ENCODE data around the gene DHX16. TPM values are rescaled to one million over a fixed set of nuclear protein-coding genes. Genes with fewer than 3 reads are reported as not detected.

The DHX16 gene
- total RNA-seq, 1 experiment from 2014 or later = 34.8 TPM

DNA sequence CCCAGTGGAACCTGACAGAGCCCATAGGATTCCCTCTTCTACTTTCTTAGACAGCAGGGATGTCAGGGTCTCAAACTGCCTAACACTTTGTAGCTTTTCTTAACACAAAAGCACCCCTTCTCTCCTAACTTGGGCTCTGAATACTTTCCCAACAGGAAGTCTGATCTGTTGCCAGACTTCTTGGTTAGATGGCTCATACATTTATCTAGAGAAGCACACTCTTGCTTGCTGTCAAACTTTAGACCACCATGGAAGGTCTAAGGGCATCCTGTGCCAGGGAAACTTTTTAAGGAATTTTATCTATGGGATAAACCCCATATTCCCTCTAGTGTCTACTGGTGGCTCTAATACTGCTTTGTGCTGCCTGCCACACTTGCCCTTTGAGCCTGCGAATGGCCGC is 29.1 kb downstream of the DHX16 start:
- Histone ChIP-seq H2BK20ac (ENCODE audit: low read depth, low read length, poor library complexity, severe bottlenecking) (no peak overlapping the region), H3K23me2 (ENCODE audit: insufficient read length, low read depth, low read length, poor library complexity, severe bottlenecking) (peaks cover 8% of the 10 kb centered on the region), H3K79me1 (ENCODE audit: insufficient read depth, low read depth, low read length, poor library complexity, severe bottlenecking) (peaks cover 2% of the 10 kb centered on the region), H3K9me3 (ENCODE audit: control insufficient read depth, low read depth, low read length) (no peaks in the 10 kb centered on the region), H2AFZ (ENCODE audit: low read length) (no peak overlapping the region), H3T11ph (ENCODE audit: low read length) (no peak overlapping the region), H3K27me3 (ENCODE audit: insufficient read depth, low read length) (no peaks in the 10 kb centered on the region), H3K9ac (ENCODE audit: extremely low read depth, insufficient read length, low read length) (no peak overlapping the region), H2AK5ac (ENCODE audit: insufficient read length, low read length) (no peak overlapping the region), H3K23ac (ENCODE audit: insufficient read length, low read depth, low read length) (no peak overlapping the region), H4K20me1 (ENCODE audit: control insufficient read depth, insufficient read depth, insufficient read length) (no peaks in the 10 kb centered on the region), H3K18ac (ENCODE audit: insufficient read length, low read depth, low read length) (no peak overlapping the region), H2BK15ac (ENCODE audit: low read depth, low read length) (no peak overlapping the region), H3K79me2 (ENCODE audit: insufficient read depth, low read length) (no peaks in the 10 kb centered on the region), H2BK5ac (ENCODE audit: insufficient read length, low read length) (no peak overlapping the region), H3K27ac (ENCODE audit: insufficient read length, low read depth, low read length) (no peak overlapping the region), H2BK12ac (ENCODE audit: insufficient read length, low read depth, low read length) (no peak overlapping the region), H3K4me1 (ENCODE audit: insufficient read depth, low read length) (no peaks in the 10 kb centered on the region), H3K56ac (ENCODE audit: insufficient read length, low read depth, low read length) (no peak overlapping the region), H4K5ac (ENCODE audit: insufficient read length, low read depth, low read length) (no peak overlapping the region), H3K14ac (ENCODE audit: insufficient read depth, low read length) (no peak overlapping the region), H3K4ac (ENCODE audit: low read depth, low read length) (no peak overlapping the region), H4K8ac (replicated peaks; ENCODE audit: insufficient read length, low read depth, low read length) (no peak overlapping the region), H3K4me2 (ENCODE audit: insufficient read depth, insufficient read length, low read length) (no peak overlapping the region), H2BK120ac (ENCODE audit: low read depth, low read length, poor library complexity, severe bottlenecking) (no peak overlapping the region), H4K91ac (ENCODE audit: insufficient read length, low read depth, low read length) (no peak overlapping the region)
- Mint-ChIP-seq H3K27ac (no peak overlapping the region; a peak in 1 of 7 replicates), H3K4me1 (peaks cover 14 to 17% of the 10 kb centered on the region in 2 experiments), H3K27me3 (ENCODE audit: low read depth) (no peaks in the 10 kb centered on the region), H3K9me3 (no peaks in the 10 kb centered on the region), H3K4me3 (no peak overlapping the region; a peak in 1 of 5 replicates), H3K36me3 (ENCODE audit: insufficient read depth in 1 of 3, low read depth in 3 of 3) (peaks cover 11 to 61% (median 52%) of the 10 kb centered on the region in 3 experiments)
- TF ChIP-seq, protein P1, sequence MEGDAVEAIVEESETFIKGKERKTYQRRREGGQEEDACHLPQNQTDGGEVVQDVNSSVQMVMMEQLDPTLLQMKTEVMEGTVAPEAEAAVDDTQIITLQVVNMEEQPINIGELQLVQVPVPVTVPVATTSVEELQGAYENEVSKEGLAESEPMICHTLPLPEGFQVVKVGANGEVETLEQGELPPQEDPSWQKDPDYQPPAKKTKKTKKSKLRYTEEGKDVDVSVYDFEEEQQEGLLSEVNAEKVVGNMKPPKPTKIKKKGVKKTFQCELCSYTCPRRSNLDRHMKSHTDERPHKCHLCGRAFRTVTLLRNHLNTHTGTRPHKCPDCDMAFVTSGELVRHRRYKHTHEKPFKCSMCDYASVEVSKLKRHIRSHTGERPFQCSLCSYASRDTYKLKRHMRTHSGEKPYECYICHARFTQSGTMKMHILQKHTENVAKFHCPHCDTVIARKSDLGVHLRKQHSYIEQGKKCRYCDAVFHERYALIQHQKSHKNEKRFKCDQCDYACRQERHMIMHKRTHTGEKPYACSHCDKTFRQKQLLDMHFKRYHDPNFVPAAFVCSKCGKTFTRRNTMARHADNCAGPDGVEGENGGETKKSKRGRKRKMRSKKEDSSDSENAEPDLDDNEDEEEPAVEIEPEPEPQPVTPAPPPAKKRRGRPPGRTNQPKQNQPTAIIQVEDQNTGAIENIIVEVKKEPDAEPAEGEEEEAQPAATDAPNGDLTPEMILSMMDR (conservative IDR thresholded peaks at IDR 0.05) = no peak
- no peak for DNase-seq
- no CpG with 5 or more reads among the region's 2 CpGs for WGBS (ENCODE audit: extremely low coverage, insufficient read length, low lambda C conversion rate)

All from H9 (cell line).